ENCODE results near the gene OR6C4. TPM values are rescaled to one million over a fixed set of nuclear protein-coding genes. Genes with fewer than 3 reads are reported as not detected.
"Not testable (repeated sequence)": the region's sequence is repeated elsewhere in the genome, so short reads cannot be mapped to it uniquely, and the experiment has no call there.

The OR6C4 gene
- total and polyA plus RNA-seq, 10 of the 15 experiments (the other 5 are each of a cell fraction or from before 2014, with no cell fraction given): not detected

DNA sequence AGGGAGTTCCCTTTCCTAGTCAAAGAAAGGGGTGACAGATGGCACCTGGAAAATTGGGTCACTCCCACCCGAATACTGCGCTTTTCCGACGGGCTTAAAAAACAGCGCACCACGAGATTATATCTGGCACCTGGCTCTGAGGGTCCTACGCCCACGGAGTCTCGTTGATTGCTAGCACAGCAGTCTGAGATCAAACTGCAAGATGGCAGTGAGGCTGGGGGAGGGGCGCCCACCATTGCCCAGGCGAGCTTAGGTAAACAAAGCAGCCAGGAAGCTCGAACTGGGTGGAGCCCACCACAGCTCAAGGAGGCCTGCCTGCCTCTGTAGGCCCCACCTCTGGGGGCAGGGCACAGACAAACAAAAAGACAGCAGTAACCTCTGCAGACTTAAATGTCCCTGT is 40.8 kb downstream of the OR6C4 start:
- BruUV-seq (replicated peaks); RAD21 ChIA-PET (ENCODE audit: unreplicated experiment); H3K27me3 ChIP-seq (replicated peaks in 1 of 2; ENCODE audit: control insufficient read depth in 2 of 2, insufficient read depth in 2 of 2, low read length in 1 of 2); ATAC-seq; H3K9ac ChIP-seq (ENCODE audit: control insufficient read depth, insufficient read depth, low read length); H3K4me2 ChIP-seq (ENCODE audit: control insufficient read depth, insufficient read depth); DNase-seq (ENCODE audit: low read depth, low spot score); intact Hi-C loops (cut with micrococcal nuclease; ENCODE audit: unreplicated experiment); CTCF ChIA-PET; POLR2A ChIA-PET; H3K4me1 ChIP-seq (ENCODE audit: control insufficient read depth, insufficient read depth, low read length); H3K27ac ChIP-seq (ENCODE audit: control insufficient read depth, insufficient read depth); H3K9me3 ChIP-seq (replicated peaks; ENCODE audit: control insufficient read depth, insufficient read depth, low read length); in situ Hi-C loops (cut with MboI); H4K20me1 ChIP-seq (ENCODE audit: control insufficient read depth, insufficient read depth); H3K79me2 ChIP-seq (ENCODE audit: control insufficient read depth, insufficient read depth, low read length); H3K36me3 ChIP-seq (ENCODE audit: control insufficient read depth in 2 of 2, insufficient read depth in 2 of 2, low read length in 1 of 2); SMC1A ChIA-PET (ENCODE audit: uncharacterized antibody, unreplicated experiment); FAIRE-seq; H3K4me3 ChIP-seq; H2AFZ ChIP-seq (ENCODE audit: control insufficient read depth, low read depth, low read length): not testable (repeated sequence)
- 49% methylated on average over 12 of the region's 12 CpGs for WGBS (ENCODE audit: insufficient coverage, insufficient replicate concordance, low lambda C conversion rate, missing lambda C conversion rate)

Other genes starting within 250 kb of the OR6C4 start
Only the 7 nearest of the 15 such genes appear.
- gene OR6C65, start 149.1 kb upstream of the OR6C4 start, total RNA-seq (2014; rRNA removed): not detected in 2 replicates
- not detected in 2 replicates for gene OR6C65, start 149.1 kb upstream of the OR6C4 start, total RNA-seq (2014; rRNA removed; fragmentation: Illumina TruSeq; extraction: Trizol)
- gene OR6C65, start 149.1 kb upstream of the OR6C4 start, total RNA-seq (2021): not detected in 2 replicates
- gene OR6C65, start 149.1 kb upstream of the OR6C4 start, polyA plus RNA-seq (2011; rRNA removed): not detected in 2 replicates
- not detected in 2 replicates for gene OR6C65, start 149.1 kb upstream of the OR6C4 start, polyA plus RNA-seq (2014; fragmentation: Illumina TruSeq; extraction: Trizol)
- not detected for gene OR6C65, start 149.1 kb upstream of the OR6C4 start, polyA plus RNA-seq (2014; fragmentation: Nextera tagmentation; extraction: Ambion mirVana)
- gene OR6C65, start 149.1 kb upstream of the OR6C4 start, polyA plus RNA-seq (2014; rRNA removed): not detected in 2 replicates
- gene OR6C65, start 149.1 kb upstream of the OR6C4 start, polyA plus RNA-seq (2016; fragmentation: Nextera tagmentation; extraction: Ambion mirVana): not detected
- not detected in 2 replicates for gene OR6C76, start 123.3 kb upstream of the OR6C4 start, total RNA-seq (2014; rRNA removed)
- gene OR6C76, start 123.3 kb upstream of the OR6C4 start, total RNA-seq (2014; rRNA removed; fragmentation: Illumina TruSeq; extraction: Trizol): not detected in 2 replicates
- not detected in 2 replicates for gene OR6C76, start 123.3 kb upstream of the OR6C4 start, total RNA-seq (2021)
- gene OR6C76, start 123.3 kb upstream of the OR6C4 start, polyA plus RNA-seq (2011; rRNA removed): not detected in 2 replicates
- not detected in 2 replicates for gene OR6C76, start 123.3 kb upstream of the OR6C4 start, polyA plus RNA-seq (2014; fragmentation: Illumina TruSeq; extraction: Trizol)
- gene OR6C76, start 123.3 kb upstream of the OR6C4 start, polyA plus RNA-seq (2014; fragmentation: Nextera tagmentation; extraction: Ambion mirVana): not detected
- gene OR6C76, start 123.3 kb upstream of the OR6C4 start, polyA plus RNA-seq (2014; rRNA removed): not detected in 2 replicates
- not detected for gene OR6C76, start 123.3 kb upstream of the OR6C4 start, polyA plus RNA-seq (2016; fragmentation: Nextera tagmentation; extraction: Ambion mirVana)
- gene OR6C2, start 105.5 kb upstream of the OR6C4 start, total RNA-seq (2014; rRNA removed): not detected in 2 replicates
- not detected in 2 replicates for gene OR6C2, start 105.5 kb upstream of the OR6C4 start, total RNA-seq (2014; rRNA removed; fragmentation: Illumina TruSeq; extraction: Trizol)
- gene OR6C2, start 105.5 kb upstream of the OR6C4 start, total RNA-seq (2021): not detected in 2 replicates
- gene OR6C2, start 105.5 kb upstream of the OR6C4 start, polyA plus RNA-seq (2011; rRNA removed): not detected in 2 replicates
- gene OR6C2, start 105.5 kb upstream of the OR6C4 start, polyA plus RNA-seq (2014; fragmentation: Illumina TruSeq; extraction: Trizol): not detected in 2 replicates
- gene OR6C2, start 105.5 kb upstream of the OR6C4 start, polyA plus RNA-seq (2014; fragmentation: Nextera tagmentation; extraction: Ambion mirVana): not detected
- not detected in 2 replicates for gene OR6C2, start 105.5 kb upstream of the OR6C4 start, polyA plus RNA-seq (2014; rRNA removed)
- not detected for gene OR6C2, start 105.5 kb upstream of the OR6C4 start, polyA plus RNA-seq (2016; fragmentation: Nextera tagmentation; extraction: Ambion mirVana)
- not detected in 2 replicates for gene OR6C70, start 79.5 kb upstream of the OR6C4 start, total RNA-seq (2014; rRNA removed)
- gene OR6C70, start 79.5 kb upstream of the OR6C4 start, total RNA-seq (2014; rRNA removed; fragmentation: Illumina TruSeq; extraction: Trizol): not detected in 2 replicates
- not detected in 2 replicates for gene OR6C70, start 79.5 kb upstream of the OR6C4 start, total RNA-seq (2021)
- gene OR6C70, start 79.5 kb upstream of the OR6C4 start, polyA plus RNA-seq (2011; rRNA removed): not detected in 2 replicates
- not detected in 2 replicates for gene OR6C70, start 79.5 kb upstream of the OR6C4 start, polyA plus RNA-seq (2014; fragmentation: Illumina TruSeq; extraction: Trizol)
- not detected for gene OR6C70, start 79.5 kb upstream of the OR6C4 start, polyA plus RNA-seq (2014; fragmentation: Nextera tagmentation; extraction: Ambion mirVana)
- not detected in 2 replicates for gene OR6C70, start 79.5 kb upstream of the OR6C4 start, polyA plus RNA-seq (2014; rRNA removed)
- gene OR6C70, start 79.5 kb upstream of the OR6C4 start, polyA plus RNA-seq (2016; fragmentation: Nextera tagmentation; extraction: Ambion mirVana): not detected
- gene OR6C68, start 57.2 kb upstream of the OR6C4 start, total RNA-seq (2014; rRNA removed): not detected in 2 replicates
- gene OR6C68, start 57.2 kb upstream of the OR6C4 start, total RNA-seq (2014; rRNA removed; fragmentation: Illumina TruSeq; extraction: Trizol): not detected in 2 replicates
- not detected in 2 replicates for gene OR6C68, start 57.2 kb upstream of the OR6C4 start, total RNA-seq (2021)
- gene OR6C68, start 57.2 kb upstream of the OR6C4 start, polyA plus RNA-seq (2011; rRNA removed): not detected in 2 replicates
- not detected in 2 replicates for gene OR6C68, start 57.2 kb upstream of the OR6C4 start, polyA plus RNA-seq (2014; fragmentation: Illumina TruSeq; extraction: Trizol)
- gene OR6C68, start 57.2 kb upstream of the OR6C4 start, polyA plus RNA-seq (2014; fragmentation: Nextera tagmentation; extraction: Ambion mirVana): under 1 TPM in 1 of 2 experiments, not detected in 1; 0.10 TPM
- not detected in 2 replicates for gene OR6C68, start 57.2 kb upstream of the OR6C4 start, polyA plus RNA-seq (2014; rRNA removed)
- not detected for gene OR6C68, start 57.2 kb upstream of the OR6C4 start, polyA plus RNA-seq (2016; fragmentation: Nextera tagmentation; extraction: Ambion mirVana)
- not detected in 2 replicates for gene OR2AP1, start 22.9 kb downstream of the OR6C4 start, total RNA-seq (2014; rRNA removed)
- gene OR2AP1, start 22.9 kb downstream of the OR6C4 start, total RNA-seq (2014; rRNA removed; fragmentation: Illumina TruSeq; extraction: Trizol): not detected in 2 replicates
- gene OR2AP1, start 22.9 kb downstream of the OR6C4 start, total RNA-seq (2021): not detected in 2 replicates
- gene OR2AP1, start 22.9 kb downstream of the OR6C4 start, polyA plus RNA-seq (2011; rRNA removed): not detected in 2 replicates
- not detected in 2 replicates for gene OR2AP1, start 22.9 kb downstream of the OR6C4 start, polyA plus RNA-seq (2014; fragmentation: Illumina TruSeq; extraction: Trizol)
- not detected for gene OR2AP1, start 22.9 kb downstream of the OR6C4 start, polyA plus RNA-seq (2014; fragmentation: Nextera tagmentation; extraction: Ambion mirVana)
- not detected in 2 replicates for gene OR2AP1, start 22.9 kb downstream of the OR6C4 start, polyA plus RNA-seq (2014; rRNA removed)
- gene OR2AP1, start 22.9 kb downstream of the OR6C4 start, polyA plus RNA-seq (2016; fragmentation: Nextera tagmentation; extraction: Ambion mirVana): not detected
- gene OR10P1, start 87.3 kb downstream of the OR6C4 start, total RNA-seq (2014; rRNA removed): not detected in 2 replicates
- not detected in 2 replicates for gene OR10P1, start 87.3 kb downstream of the OR6C4 start, total RNA-seq (2014; rRNA removed; fragmentation: Illumina TruSeq; extraction: Trizol)
- gene OR10P1, start 87.3 kb downstream of the OR6C4 start, total RNA-seq (2021): not detected in 2 replicates
- gene OR10P1, start 87.3 kb downstream of the OR6C4 start, polyA plus RNA-seq (2011; rRNA removed): not detected in 2 replicates
- not detected in 2 replicates for gene OR10P1, start 87.3 kb downstream of the OR6C4 start, polyA plus RNA-seq (2014; fragmentation: Illumina TruSeq; extraction: Trizol)
- gene OR10P1, start 87.3 kb downstream of the OR6C4 start, polyA plus RNA-seq (2014; fragmentation: Nextera tagmentation; extraction: Ambion mirVana): not detected
- not detected in 2 replicates for gene OR10P1, start 87.3 kb downstream of the OR6C4 start, polyA plus RNA-seq (2014; rRNA removed)
- not detected for gene OR10P1, start 87.3 kb downstream of the OR6C4 start, polyA plus RNA-seq (2016; fragmentation: Nextera tagmentation; extraction: Ambion mirVana)